ENCODE measurements around the gene BCOR.

Gene BCOR

DNA sequence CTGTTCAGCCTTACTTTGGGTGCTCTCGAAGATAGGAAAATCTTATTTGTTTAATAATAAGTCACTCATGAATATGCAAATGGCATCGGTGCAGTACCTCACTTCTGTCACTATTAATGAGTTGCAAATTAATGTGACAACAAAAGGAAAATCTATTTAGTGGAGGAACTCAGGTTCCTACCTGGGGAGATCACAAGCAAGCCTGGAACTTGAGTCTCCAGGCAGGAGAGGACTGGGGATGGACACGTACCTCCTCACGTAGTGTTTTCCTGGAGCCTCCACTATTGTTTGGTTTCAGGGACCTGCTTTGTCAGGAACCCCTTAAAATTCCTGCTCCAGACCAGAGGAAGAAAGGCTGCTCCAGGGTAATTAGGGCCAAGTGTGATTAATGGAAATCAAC is 82.1 kb downstream of the BCOR start:
- DNase-seq = no peak

- DNase-seq = peak; percentile 47
These were observed 84.2 kb downstream of the BCOR start for GRCh38 chrX:40013266-40014195.

DNA sequence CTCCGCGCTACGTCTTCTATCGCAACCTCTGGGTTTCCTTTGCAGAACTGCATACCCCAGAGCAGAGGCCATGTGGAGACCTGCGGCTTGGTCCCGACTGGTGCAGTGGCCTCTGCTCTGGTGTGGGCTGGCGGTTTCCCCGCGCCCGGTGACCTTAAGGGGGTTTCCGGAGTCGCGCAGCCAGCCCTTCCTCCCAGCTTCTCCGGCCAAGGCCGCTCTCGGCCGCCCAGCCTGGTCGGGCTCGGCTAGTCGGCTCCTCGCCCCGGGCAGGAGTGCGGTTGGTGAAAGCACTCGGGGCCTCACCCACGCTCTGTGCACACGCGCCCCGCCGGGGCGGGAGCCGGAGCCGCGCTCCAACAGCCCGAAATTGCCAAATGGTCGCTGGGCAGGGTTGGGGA is 84.9 kb downstream of the BCOR start:
- peak; percentile 9 for DNase-seq

DNA sequence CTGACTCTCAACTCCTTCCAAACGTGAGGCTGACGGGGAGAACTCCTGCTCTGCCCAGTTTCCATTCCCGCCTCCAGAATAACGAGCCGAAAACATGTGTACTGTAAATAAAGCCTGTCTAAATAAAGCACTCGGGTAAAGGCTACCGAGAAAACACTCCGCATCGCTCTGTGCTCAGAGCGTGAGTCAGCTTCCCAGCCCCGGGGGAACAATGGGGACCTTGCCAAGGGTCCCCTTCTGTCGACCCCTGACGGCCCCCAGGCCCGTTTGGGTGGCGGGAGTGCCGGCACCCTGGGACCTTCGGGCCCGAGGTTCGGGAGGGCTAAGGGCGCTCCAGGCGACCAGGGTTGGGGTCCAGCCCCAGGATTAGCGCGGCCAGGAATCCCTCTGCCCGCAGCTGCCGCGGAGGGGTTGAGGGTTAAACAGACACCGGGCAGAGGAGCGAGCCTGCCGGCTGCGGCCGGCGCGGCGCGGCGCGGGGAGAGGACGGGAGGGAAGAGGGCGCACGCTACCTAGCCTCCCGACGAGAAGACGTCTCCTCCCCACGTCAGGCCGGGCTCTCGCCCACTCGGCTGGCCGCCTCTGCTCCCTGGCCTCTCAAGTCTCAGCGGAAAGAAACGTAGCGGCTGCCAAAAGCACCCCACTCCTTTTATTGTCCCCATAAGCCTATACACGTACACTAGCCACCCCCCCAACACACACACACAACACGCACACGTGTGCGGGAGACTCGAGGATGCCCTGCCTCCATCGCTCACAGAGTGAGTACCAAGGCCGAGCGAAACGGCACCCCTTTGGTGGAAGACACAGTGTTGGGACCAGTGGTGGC is 85.5 kb downstream of the BCOR start:
- peak; percentile 19 for DNase-seq

DNA sequence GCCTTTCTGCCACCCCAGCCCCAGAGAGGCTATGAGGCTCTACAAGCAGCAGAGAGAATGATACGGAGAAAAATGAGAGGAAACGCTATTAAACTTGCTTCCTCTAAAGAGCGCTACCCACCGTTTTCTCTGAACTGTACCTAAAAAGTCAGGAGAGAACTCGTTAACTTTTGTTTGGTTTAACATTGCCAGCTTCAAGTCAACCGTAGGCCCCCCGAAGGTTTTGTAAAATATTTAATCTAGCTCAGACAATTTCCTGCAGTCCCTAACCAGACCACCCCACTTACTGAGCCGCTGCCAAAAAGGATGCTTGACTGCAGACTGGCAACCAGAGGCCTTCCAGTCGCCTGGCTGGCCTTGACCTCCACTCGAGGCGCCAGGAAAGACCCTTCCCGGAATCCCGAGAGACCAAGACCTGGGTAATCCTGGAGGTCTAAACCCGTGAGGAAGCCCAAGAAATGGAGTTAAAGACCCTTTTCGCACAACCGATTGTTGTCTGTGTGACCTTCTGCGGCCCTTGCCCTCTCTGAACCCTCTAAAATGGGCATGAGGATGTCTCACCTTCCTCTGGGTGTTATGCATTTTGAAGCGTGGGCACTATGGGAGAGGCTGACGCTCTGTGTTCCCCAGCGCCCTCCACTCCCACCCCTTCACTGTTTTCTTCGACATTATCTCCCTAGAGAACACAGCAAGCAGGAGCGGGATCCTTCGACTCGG is 86.3 kb downstream of the BCOR start:
- DNase-seq = no peak

DNA sequence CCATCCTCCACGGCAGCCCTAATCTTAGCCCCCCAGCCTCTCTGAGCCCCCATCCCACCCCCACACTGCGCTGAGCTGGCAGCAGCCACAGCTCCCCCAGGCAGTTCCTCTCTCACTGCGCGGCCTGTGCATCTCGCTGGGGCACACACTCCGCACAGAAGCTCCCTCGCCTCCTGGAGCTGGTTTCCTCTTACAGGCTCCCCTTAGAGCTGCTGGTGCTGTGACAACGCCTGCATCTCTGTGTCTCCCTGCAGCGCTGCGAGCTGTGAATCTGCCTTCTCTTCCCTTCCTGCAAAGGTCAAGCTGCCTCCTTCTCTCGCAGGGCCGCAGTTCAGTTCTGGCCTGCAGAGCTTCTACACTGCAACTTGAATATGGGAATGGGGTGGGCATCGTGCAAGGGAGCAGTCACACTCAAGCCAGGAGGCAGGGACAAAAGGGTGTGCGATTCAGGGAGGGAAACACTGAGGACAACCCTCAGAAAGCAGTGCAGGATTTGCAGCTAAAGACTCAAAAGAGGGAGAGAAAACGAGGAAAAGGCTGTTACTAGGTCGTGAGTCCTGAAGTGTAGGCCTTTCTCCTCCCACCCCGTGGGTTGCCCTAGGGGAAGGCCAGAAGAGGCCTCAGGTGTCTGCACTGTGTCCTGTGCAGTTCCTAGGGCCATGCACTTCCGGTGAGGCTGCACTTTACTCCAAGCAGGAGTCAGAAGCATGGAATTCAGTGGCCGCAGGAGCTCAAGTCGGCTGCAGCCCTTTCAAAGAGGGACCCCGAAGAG is 87.0 kb downstream of the BCOR start:
- peak; percentile 49 for DNase-seq

DNA sequence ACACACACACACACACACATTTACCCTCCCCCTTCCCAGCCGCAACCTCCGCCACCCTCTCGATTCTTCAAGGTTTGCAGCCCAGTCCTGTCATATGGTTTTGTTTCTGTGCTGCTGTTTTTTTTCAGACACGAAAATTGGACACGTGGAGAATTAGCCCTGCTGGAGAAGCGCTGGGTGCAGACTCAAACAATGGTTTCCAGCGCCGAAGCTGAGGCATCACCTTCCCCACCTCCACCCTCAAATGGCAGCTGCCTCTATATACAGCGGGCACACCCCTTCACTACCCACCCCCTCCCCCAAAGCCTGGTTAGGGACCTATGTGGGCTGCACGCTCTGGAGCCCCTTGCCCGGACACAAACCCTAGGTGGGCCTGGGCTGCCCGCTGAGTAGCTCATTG is 87.9 kb downstream of the BCOR start:
- DNase-seq = no peak

GRCh38 chrX:40009462-40009851 is 88.3 kb downstream of the BCOR start:
- peak; percentile 10 for DNase-seq

DNA sequence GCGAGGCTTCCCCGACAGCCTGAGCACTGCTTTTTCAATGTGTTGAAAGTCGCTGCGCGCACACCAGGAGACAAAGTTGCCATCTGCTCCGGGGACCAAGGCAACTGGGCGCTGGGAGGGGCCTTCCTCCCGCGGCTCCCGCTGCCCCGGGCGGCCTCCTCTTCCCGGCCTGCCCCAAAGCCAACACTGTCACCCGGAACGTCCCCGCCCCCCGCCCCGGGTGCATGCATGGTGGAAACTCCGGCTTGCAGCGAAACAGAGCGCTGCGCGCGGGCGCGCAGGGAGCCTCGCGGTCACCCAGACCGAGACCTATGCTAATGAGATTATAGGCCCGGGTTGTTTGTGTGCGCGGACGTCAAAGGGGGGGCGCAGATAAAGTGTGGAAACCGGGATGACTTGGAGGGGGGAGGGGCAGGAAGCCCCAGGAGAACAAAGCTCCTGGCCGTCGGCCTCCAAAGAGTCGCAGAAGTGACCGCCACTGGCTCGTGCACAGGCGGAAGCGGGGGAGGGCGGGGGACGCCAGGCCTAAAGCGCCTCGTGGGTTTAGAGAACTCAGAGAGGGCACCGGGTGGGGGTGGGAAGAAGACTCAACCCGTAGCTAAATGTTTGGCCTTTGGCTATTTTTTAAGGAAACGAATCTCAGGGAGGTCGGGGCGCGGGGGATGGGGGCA is 88.8 kb downstream of the BCOR start:
- DNase-seq = peak; percentile 22

DNA sequence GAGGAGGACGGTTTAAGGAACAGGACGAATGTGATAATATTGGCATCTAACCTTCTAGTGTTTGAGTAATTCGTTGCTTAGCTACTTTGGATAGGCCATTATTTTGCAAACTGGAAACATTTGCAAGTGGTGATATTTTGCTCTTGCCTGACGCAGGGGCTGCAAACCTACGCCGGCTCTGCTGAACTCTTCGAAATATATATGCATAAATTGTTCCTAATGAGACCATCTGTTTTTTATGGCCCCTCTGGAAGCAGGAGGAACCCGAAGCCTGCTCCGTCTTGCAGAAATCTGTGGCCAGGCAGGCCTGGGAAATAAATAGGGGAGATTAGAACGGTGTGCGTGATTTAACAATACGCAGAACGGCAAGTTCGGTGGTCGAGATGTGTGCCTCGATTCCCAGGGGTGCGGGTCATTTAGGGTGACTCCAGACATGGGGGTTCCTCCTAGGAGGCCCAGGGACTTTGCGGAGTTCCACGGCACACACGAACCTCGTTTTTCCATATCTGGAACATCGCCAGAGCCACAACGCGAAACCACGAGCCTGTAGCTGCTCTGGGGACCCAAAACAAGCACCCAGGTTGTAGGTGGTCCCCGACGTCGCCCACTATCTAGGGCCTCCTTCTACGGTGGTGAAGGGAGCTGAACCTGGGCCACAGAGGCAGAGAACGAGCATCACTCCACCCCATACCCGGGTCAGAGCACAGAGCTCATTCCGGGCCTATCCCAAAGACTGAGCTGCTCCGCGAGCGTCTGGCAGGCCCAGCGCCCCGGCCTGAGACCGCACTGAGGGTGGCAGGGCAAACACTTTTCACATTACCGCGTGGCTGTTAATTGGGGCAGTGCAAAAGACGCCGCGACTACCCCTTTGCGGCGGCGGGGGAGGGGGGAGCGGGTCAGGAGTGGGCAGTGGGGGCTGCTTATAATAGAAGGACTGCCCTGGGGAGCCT is 89.7 kb downstream of the BCOR start:
- no peak for DNase-seq

DNA sequence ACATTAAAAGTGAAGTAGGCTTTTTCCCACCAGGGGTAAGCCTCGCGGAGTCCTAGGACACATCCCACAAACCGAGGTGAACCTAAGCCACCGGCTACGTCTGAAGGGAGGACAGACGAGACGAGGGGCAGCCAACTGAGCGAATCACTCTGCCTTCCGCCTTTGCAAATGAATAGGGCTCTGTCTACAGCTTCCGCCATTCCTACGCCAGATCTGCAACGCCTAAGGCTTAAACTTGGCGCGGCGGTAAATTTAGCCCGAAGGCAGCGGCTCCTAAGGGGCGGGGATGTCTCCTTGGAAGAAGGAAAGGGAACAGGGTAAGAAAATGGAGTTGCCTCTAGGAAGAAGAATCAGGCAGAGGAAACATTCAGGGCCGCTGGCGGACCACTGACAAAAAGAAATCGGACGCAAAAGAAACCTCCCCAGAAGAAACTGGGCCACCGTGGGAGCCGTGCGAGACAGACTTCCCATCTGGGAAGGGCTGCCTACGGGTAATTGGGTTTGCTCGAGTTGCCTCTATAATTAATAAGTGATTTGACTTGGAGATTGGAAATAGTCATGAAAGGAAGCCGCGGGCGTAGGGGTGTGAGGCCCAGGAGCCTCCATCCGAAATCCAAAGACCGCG is 90.5 kb downstream of the BCOR start:
- DNase-seq = no peak

DNA sequence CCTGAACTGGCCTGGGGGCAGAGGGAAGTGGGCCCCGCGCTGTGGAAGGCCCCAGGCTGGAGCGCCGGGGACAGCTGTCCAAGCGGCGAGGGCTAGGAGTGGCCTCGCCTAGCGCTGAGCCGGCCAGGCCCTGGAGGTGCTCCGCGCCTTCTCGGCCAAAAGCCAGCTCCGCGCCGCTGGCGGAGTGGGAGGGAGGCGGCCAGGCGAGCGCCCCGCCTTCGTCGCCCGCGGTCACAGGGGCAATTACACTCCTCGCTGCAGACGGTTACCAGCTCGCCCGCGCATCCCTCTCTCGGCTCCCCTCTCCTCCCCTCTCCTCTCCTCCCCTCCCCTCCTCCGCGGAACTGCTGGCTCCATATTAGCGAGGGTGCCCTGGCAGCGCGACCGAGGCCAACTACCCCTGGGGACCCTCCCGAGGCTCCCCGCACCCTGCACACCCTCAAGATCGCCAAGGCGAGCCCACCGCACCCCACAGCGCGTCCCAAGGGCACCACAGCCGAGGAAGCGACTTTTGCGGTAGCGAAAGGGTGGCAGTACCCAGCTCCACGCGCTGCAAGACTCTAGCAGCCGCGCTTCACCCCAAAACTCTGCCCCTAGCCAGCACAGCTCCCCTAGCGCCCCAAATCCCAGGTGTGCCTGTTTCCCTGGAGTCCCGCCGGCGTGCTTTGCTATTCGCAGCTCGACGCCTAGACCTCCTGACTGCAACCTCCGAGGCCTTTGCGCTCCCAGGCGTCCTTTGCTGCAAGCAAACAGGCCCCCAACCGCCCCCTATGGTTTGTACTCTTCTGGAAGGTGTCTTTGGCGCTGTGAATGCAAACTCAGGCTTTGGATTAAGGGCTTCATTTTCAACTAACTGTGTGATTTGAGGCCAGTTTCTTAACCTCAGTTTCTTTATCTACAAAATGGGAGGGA is 91.4 kb downstream of the BCOR start:
- DNase-seq = peak; percentile 56

GRCh38 chrX:40005292-40006011 is 92.3 kb downstream of the BCOR start:
- peak; percentile 26 for DNase-seq

DNA sequence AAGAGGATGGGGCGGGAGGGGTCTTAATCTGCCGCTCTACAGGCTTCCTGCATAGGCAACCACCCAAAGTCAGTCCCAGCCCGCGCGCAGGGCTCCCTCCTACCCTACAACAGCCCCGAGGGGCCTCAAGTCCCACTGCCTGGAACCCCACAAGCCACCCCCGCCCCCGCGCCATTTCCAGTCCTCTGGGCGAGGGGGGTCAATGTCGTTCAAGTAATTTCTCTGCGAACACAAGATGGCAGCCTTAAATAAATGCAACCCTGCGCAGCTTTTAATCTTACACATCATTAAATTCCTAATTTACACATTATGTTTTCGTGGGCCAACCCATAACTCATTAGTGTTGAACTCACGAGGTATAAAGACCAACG is 92.9 kb downstream of the BCOR start:
- peak; percentile 29 for DNase-seq

GRCh38 chrX:40004246-40004535 is 93.6 kb downstream of the BCOR start:
- no peak for DNase-seq

DNA sequence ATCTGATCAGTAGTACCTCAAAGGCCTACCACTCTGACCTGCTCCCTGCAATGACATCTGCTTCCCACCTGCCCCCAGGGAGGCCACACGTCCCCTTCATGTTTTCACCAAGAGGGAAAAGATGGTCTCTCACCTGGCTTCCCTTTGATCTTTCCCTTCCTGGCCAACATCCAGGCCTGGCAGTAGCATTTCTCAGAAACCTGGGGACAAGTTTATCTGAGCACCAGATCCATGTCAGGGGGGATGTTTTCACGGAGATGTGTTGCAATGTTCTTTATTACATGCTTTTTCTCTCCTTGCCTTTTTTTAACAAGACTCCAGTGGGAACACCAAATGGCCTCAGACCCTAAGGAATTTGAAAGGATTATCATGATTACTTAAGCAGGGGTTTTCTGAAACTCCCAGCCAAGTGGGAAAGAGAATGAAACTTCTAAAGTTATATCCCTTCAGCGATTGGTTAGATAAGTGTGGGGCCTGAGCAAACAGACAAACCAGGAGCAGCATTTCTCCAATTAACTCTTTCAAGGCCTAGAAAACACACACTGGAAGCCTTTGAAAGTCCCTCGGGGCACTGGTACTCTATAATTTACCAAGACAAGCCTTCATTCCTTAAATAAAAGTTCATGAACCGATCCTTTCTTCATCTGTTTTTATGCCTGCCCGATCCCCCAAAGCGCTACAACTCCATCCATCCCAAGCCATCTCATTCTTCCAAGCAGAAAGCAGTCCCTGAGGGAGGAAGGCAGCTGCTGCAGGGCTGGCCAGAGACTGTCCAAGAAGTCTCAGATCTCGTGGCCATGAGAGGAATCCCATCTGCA is 94.1 kb downstream of the BCOR start:
- DNase-seq = no peak

- DNase-seq = no peak
These were observed 94.7 kb downstream of the BCOR start for GRCh38 chrX:40003071-40003427.
